MM.1S (cell line): ENCODE measurements around the gene ITGA2.

Source experiments
- DNase-seq: peaks from one replicate; pipeline ENCODE4 v3.0.0-alpha.2; 2015
- H2AFZ ChIP-seq: fragments of 300-600 bp; sonication (generic); 2 replicates; pipeline ENCODE4 v1.6.0; 2016; ENCODE audit warnings: antibody characterized with exemption, low read length
- H3F3A ChIP-seq: fragments of 300-600 bp; sonication (generic); 2 replicates; pipeline ENCODE4 v1.6.1; 2016; ENCODE audit warnings: mild to moderate bottlenecking, antibody characterized with exemption, low read length, moderate library complexity, mixed read lengths; ENCODE audit not compliant: insufficient read depth
- H3K27ac ChIP-seq: fragments of 300-600 bp; sonication (generic); 2 replicates; pipeline ENCODE4 v1.5.1; 2016; ENCODE audit warnings: mild to moderate bottlenecking, low read length
- H3K27me3 ChIP-seq: fragments of 300-600 bp; sonication (generic); replicated peaks from 2 replicates; pipeline ENCODE4 v1.6.0; 2016; ENCODE audit warnings: low read length; ENCODE audit not compliant: insufficient read depth
- H3K36me3 ChIP-seq: fragments of 300-600 bp; sonication (generic); replicated peaks from 2 replicates; pipeline ENCODE4 v1.6.1; 2016; ENCODE audit warnings: mild to moderate bottlenecking, low read length, mixed read lengths; ENCODE audit not compliant: insufficient read depth
- H3K4me1 ChIP-seq: fragments of 300-600 bp; sonication (generic); 2 replicates; pipeline ENCODE4 v1.6.1; 2016; ENCODE audit warnings: low read length, mixed read lengths
- H3K4me2 ChIP-seq: fragments of 300-600 bp; sonication (generic); 2 replicates; pipeline ENCODE4 v1.6.0; 2016; ENCODE audit warnings: low read depth, low read length
- H3K4me3 ChIP-seq: fragments of 300-600 bp; sonication (generic); 2 replicates; pipeline ENCODE4 v1.5.1; 2016; ENCODE audit warnings: low read length, mixed read lengths
- H3K79me2 ChIP-seq: fragments of 300-600 bp; sonication (generic); 2 replicates; pipeline ENCODE4 v1.6.1; 2016; ENCODE audit warnings: mixed run types, low read length, mixed read lengths
- H3K9ac ChIP-seq: fragments of 300-600 bp; sonication (generic); 2 replicates; pipeline ENCODE4 v1.6.1; 2016; ENCODE audit warnings: low read length, mixed read lengths
- H3K9me2 ChIP-seq: fragments of 300-600 bp; sonication (generic); replicated peaks from 2 replicates; pipeline ENCODE4 v1.6.1; 2016; ENCODE audit warnings: mild to moderate bottlenecking, low read length, mixed read lengths; ENCODE audit not compliant: insufficient read depth
- H3K9me3 ChIP-seq: fragments of 300-600 bp; sonication (generic); replicated peaks from 2 replicates; pipeline ENCODE4 v1.6.1; 2016; ENCODE audit warnings: mild to moderate bottlenecking, low read length, mixed read lengths; ENCODE audit not compliant: insufficient read depth
- H4K20me1 ChIP-seq: fragments of 300-600 bp; sonication (generic); 2 replicates; pipeline ENCODE4 v1.6.1; 2016; ENCODE audit warnings: mild to moderate bottlenecking, low read length, moderate library complexity, mixed read lengths; ENCODE audit not compliant: insufficient read depth
- CTCF ChIP-seq: fragments of 300-600 bp; sonication (generic); IDR thresholded peaks from 2 replicates; pipeline ENCODE4 v1.5.1; 2016; ENCODE audit warnings: antibody characterized with exemption, low read length, mixed read lengths
- EZH2 ChIP-seq: fragments of 300-600 bp; sonication (generic); optimal IDR thresholded peaks from 2 replicates; pipeline ENCODE3; 2017; ENCODE audit warnings: low read depth, mild to moderate bottlenecking, antibody characterized with exemption, low read length, mixed read lengths
- EZH2phosphoT487 ChIP-seq: fragments of 300-600 bp; sonication (generic); IDR thresholded peaks from 2 replicates; pipeline ENCODE4 v1.6.1; 2018; ENCODE audit warnings: antibody characterized with exemption, low read length

Gene ITGA2

GRCh38 chr5:53038196-53038847 lies 49.2 kb downstream of the ITGA2 start:
- Histone ChIP-seq H3K36me3 (no peaks in the 10 kb centered on the region), H3K4me2 (no peak overlapping the region), H2AFZ (no peak overlapping the region), H3K27me3 (no peaks in the 10 kb centered on the region), H3K9me2 (no peaks in the 10 kb centered on the region), H3K9ac (no peak overlapping the region), H3K9me3 (no peaks in the 10 kb centered on the region), H3K4me1 (peaks cover 9% of the 10 kb centered on the region; the same call in 1 of the 2 replicates), H3K4me3 (no peak overlapping the region), H4K20me1 (no peaks in the 10 kb centered on the region), H3F3A (peaks cover 12% of the 10 kb centered on the region), H3K79me2 (no peaks in the 10 kb centered on the region), H3K27ac (no peak overlapping the region)
- TF ChIP-seq EZH2 (no peak), EZH2phosphoT487 (no peak), CTCF (no peak)
- DNase-seq, result no peak

GRCh38 chr5:53039855-53040254 lies 50.7 kb downstream of the ITGA2 start:
- TF ChIP-seq CTCF (no peak), EZH2 (no peak), EZH2phosphoT487 (no peak)
- H3K27ac ChIP-seq, result no peak overlapping the region
- H3K9me2 ChIP-seq, result no peaks in the 10 kb centered on the region
- H2AFZ ChIP-seq, result no peak overlapping the region
- peaks cover 9% of the 10 kb centered on the region; the same call in 1 of the 2 replicates for H3K4me1 ChIP-seq
- H3K27me3 ChIP-seq, result no peaks in the 10 kb centered on the region
- no peak overlapping the region for H3K4me3 ChIP-seq
- no peak overlapping the region for H3K4me2 ChIP-seq
- H3K9ac ChIP-seq, result no peak overlapping the region
- peaks cover 12% of the 10 kb centered on the region for H3F3A ChIP-seq
- DNase-seq, result no peak
- no peaks in the 10 kb centered on the region for H4K20me1 ChIP-seq
- no peaks in the 10 kb centered on the region for H3K79me2 ChIP-seq
- H3K9me3 ChIP-seq, result no peaks in the 10 kb centered on the region
- no peaks in the 10 kb centered on the region for H3K36me3 ChIP-seq

GRCh38 chr5:53041071-53041692 lies 52.0 kb downstream of the ITGA2 start:
- H3K27me3 ChIP-seq, result no peaks in the 10 kb centered on the region
- no peaks in the 10 kb centered on the region for H3K79me2 ChIP-seq
- DNase-seq, result peak; percentile 80
- peak overlapping the region; percentile 34 for H3K9ac ChIP-seq
- H3K4me2 ChIP-seq, result peak overlapping the region; percentile 62
- H3K4me1 ChIP-seq, result peaks cover 9% of the 10 kb centered on the region; the same call in 1 of the 2 replicates
- TF ChIP-seq CTCF (no peak), EZH2phosphoT487 (no peak), EZH2 (no peak)
- peak overlapping the region; percentile 47 for H2AFZ ChIP-seq
- H3K9me2 ChIP-seq, result no peaks in the 10 kb centered on the region
- peak overlapping the region; percentile 71 for H3K27ac ChIP-seq
- peak overlapping the region; percentile 62; the same call in 1 of the 2 replicates for H3K4me3 ChIP-seq
- H4K20me1 ChIP-seq, result no peaks in the 10 kb centered on the region
- no peaks in the 10 kb centered on the region for H3K9me3 ChIP-seq
- H3K36me3 ChIP-seq, result no peaks in the 10 kb centered on the region
- peaks cover 12% of the 10 kb centered on the region for H3F3A ChIP-seq
